ENCODE data around the gene SNUPN. TPM values are rescaled to one million over a fixed set of nuclear protein-coding genes. Genes with fewer than 3 reads are reported as not detected.
A peak's percentile ranks its signal among the peaks of the same experiment; 100 is the strongest.

SNUPN gene
- total RNA-seq, 1 experiment from 2014 or later: 26.0 TPM

DNA sequence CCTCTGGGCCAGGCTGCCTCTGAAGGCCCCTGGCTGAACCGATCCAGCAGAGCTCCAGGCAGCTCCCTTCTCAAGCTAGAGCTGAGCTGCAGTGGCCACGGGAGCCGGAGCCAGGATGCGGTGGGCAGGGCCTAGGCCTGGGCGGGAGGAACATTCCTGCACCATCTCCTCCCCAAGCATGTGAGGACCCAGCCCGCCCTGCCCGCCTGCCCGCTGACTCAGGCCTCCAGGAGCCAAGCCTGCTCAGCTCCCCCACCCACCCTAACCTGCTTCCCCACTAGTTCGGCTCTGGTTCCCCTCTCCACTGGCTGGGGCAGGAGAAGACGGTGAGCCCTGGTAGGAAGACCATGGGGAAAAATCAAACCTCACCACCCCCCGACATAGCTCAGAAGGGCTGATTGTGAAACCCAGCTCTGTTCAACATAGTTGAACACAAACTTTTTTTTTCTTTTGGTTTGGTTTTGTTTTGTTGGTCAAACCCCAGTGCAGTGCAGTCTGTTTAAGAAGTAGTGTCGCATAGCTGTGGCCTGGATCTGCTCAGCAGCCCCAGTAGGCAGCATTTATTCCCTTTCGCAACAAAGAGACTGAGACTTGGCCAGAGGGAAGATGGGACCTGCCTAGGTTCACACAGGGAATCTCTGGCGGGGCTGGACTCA is 35.7 kb upstream of the SNUPN start:
- Histone ChIP-seq H3K4me3 (no peak overlapping the region), H3K4me1 (replicated peaks) (peaks cover 24% of the 10 kb centered on the region)

DNA sequence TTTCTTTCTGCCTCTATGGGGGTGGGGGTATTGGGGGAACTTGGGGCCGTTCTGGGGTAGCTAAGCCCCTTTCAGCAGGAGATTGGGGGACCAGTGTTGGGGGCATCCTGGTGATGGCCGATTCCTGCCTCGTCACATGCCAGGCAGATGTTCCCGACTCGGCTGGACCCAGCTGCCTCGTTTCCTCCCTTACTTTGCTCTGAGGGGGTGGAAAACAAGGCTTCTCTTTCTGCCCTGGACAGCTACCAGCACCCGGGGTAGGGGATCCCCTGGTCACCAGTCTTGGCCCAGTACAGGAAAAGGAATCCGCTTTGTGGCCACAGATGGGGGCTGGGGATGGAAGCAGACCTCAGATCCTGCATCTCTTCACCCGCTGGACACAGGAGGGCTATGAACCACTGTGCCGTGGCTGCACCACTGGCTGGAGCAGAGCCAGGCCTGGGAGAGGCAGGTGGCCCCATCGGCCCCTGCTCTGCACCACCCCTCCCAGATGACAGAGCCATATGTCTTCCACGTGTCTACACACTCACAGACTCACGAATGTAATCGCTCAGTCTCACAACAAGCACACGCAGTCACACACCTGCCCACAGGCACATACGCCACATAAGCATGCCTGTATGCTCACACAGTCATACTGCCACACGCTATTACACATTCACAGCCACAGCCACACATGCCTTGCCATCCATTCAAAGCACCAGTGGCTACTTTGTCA is 34.6 kb upstream of the SNUPN start:
- no peak overlapping the region for H3K27ac ChIP-seq
- no peak for DNase-seq (ENCODE audit: low read depth in 1 of 2, low spot score in 2 of 2)
- H3K4me3 ChIP-seq: no peak overlapping the region
- peaks cover 21% of the 10 kb centered on the region for H3K4me1 ChIP-seq (replicated peaks)
- H3K36me3 ChIP-seq: peaks cover 20% of the 10 kb centered on the region
- no peaks in the 10 kb centered on the region for H3K27me3 ChIP-seq (replicated peaks)
- H3K9me3 ChIP-seq (replicated peaks): no peaks in the 10 kb centered on the region

More for the DNA sequence above, 35.7 kb upstream of the SNUPN start:
- peak; percentile 63 to 94 for DNase-seq (ENCODE audit: low read depth in 1 of 2, low spot score in 2 of 2)
- Histone ChIP-seq H3K27me3 (replicated peaks) (no peaks in the 10 kb centered on the region), H3K27ac (peak overlapping the region; percentile 82), H3K9me3 (replicated peaks) (no peaks in the 10 kb centered on the region), H3K36me3 (peaks cover 20% of the 10 kb centered on the region)

DNA sequence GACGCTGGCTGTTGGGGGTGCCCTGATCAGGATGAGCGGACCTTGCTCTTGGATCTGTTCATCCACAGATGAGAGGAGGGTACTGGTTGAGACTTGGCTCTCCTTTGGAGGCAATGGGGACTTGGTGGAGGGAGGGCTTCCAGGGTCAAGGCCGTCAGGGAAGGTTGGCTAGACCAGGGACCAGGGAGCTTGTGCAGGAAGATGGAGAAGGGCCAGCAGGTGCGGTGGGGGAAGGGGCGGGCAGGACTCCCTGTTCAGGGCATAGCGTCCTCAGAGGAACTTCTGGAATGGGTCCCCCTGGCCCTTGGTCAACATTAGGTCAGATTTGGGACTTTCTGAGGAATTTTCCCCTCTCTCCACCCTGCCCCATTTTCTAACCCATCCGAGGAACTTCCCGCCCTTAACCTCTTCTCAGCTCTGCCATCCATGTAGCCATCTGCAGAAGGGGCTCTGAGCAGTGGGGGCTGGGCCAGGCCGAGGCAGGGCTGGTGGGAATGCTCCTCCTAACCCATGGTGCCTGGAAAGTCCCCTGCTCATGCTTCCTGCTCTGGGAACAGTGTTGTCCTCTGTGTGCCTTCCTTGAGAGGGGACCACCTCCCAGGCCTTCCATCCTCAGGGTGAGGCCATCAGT is 33.7 kb upstream of the SNUPN start:
- DNase-seq (ENCODE audit: low read depth in 1 of 2, low spot score in 2 of 2): no peak
- no peak overlapping the region for H3K27ac ChIP-seq
- H3K9me3 ChIP-seq (replicated peaks): no peaks in the 10 kb centered on the region
- H3K36me3 ChIP-seq: peaks cover 20% of the 10 kb centered on the region
- peaks cover 21% of the 10 kb centered on the region for H3K4me1 ChIP-seq (replicated peaks)
- no peak overlapping the region for H3K4me3 ChIP-seq
- no peaks in the 10 kb centered on the region for H3K27me3 ChIP-seq (replicated peaks)

DNA sequence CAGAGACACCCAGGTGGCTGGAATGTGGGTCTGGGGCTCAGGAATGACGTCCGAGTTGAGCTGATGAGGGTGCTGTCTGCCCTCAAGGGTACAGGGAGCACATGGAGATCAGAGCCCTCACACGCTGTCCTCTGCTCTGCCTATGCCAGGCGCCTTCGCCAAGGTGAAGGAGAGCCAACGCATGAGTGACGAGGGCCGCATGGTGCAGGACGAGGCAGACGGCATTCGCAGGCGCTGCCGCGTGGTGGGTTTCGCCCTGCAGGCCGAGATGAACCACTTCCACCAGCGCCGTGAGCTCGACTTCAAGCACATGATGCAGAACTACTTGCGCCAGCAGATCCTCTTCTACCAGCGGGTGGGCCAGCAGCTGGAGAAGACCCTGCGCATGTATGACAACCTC is 31.3 kb upstream of the SNUPN start:
- Histone ChIP-seq H3K4me3 (no peak overlapping the region), H3K4me1 (replicated peaks) (peaks cover 18% of the 10 kb centered on the region), H3K27ac (no peak overlapping the region), H3K36me3 (peaks cover 36% of the 10 kb centered on the region), H3K9me3 (replicated peaks) (no peaks in the 10 kb centered on the region), H3K27me3 (replicated peaks) (no peaks in the 10 kb centered on the region)
- DNase-seq (ENCODE audit: low read depth in 1 of 2, low spot score in 2 of 2): no peak

DNA sequence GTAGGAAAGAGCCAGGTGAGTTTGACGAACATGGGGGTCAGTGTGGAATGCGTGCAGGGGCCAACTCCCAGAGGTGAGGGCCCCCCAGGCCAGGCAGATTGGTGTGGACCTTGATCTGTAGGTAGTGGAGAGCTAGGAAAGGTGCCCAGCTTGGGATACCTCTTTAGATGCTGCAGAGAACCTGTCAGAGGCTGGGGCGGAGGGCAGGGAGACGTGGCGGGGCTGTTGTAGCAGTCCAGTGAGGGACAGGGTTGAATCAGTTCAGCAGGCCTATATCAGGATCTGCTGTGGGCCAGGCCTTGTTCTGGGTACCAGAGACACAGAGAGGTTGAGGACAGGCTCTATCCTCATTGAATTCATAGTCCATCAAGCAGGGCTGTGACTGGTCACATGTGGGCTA is 30.8 kb upstream of the SNUPN start:
- H3K27me3 ChIP-seq (replicated peaks): no peaks in the 10 kb centered on the region
- DNase-seq (ENCODE audit: low read depth in 1 of 2, low spot score in 2 of 2): no peak
- H3K4me1 ChIP-seq (replicated peaks): peaks cover 18% of the 10 kb centered on the region
- H3K36me3 ChIP-seq: peaks cover 40% of the 10 kb centered on the region
- H3K4me3 ChIP-seq: no peak overlapping the region
- H3K9me3 ChIP-seq (replicated peaks): no peaks in the 10 kb centered on the region
- no peak overlapping the region for H3K27ac ChIP-seq

DNA sequence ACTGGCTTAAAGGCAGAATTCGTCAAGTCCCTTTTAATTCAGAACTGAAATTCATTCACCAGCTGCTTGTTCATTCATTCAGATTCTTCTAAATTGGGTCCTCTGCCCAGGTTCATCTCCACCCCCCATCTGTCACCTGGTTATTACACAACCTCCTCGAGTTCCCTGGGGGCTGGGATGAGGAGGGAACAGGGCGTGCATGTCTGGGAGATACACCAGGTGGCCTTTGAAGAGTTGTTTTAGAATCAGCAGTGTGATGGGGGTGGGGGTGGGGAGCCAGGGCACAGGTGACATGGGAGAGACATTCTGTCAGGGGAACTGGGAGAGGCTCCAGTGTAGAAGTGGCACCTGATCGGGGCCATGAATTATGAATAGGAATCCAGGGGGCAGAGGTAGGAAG is 30.4 kb upstream of the SNUPN start:
- Histone ChIP-seq H3K27me3 (replicated peaks) (no peaks in the 10 kb centered on the region), H3K9me3 (replicated peaks) (no peaks in the 10 kb centered on the region), H3K4me3 (no peak overlapping the region), H3K4me1 (replicated peaks) (peaks cover 18% of the 10 kb centered on the region), H3K27ac (no peak overlapping the region), H3K36me3 (peaks cover 44% of the 10 kb centered on the region)
- DNase-seq (ENCODE audit: low read depth in 1 of 2, low spot score in 2 of 2): no peak

DNA sequence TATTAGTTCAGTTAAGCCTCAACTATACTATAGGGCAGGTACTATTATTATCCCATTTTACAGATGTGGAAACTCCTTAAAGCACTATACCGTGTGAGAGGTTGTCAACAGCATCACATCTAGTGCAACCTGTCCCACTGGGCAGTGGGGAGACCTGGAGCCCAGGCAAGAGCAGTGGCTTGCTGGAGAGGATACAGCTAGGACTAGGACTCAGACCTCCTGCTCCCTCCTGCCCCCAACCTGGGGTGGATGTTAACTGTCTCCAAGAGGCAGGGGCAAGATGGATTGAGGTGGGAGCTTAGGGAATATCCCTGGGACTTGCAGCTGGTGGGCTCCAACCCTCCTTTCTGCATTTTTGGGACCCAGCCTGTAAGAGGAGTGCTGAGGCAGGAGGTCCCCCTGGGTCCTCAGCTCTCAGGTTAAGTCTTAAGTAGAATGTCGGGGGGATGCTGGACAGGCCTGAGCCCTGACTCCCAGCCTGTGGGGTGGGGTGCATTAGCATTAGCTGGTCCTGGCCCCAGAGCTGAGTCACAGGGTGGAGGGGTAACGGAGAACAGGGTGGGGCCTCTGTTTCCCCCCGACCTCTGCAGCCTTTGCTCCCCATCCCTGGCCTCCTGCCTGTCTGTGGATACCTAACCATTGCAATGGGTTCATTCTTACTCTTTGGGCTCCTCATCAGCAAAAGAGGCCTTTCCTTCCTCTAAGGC is 28.8 kb upstream of the SNUPN start:
- no peak for DNase-seq (ENCODE audit: low read depth in 1 of 2, low spot score in 2 of 2)
- Histone ChIP-seq H3K36me3 (peaks cover 52% of the 10 kb centered on the region), H3K27ac (no peak overlapping the region), H3K9me3 (replicated peaks) (no peaks in the 10 kb centered on the region), H3K4me3 (no peak overlapping the region), H3K27me3 (replicated peaks) (no peaks in the 10 kb centered on the region), H3K4me1 (replicated peaks) (peaks cover 24% of the 10 kb centered on the region)

DNA sequence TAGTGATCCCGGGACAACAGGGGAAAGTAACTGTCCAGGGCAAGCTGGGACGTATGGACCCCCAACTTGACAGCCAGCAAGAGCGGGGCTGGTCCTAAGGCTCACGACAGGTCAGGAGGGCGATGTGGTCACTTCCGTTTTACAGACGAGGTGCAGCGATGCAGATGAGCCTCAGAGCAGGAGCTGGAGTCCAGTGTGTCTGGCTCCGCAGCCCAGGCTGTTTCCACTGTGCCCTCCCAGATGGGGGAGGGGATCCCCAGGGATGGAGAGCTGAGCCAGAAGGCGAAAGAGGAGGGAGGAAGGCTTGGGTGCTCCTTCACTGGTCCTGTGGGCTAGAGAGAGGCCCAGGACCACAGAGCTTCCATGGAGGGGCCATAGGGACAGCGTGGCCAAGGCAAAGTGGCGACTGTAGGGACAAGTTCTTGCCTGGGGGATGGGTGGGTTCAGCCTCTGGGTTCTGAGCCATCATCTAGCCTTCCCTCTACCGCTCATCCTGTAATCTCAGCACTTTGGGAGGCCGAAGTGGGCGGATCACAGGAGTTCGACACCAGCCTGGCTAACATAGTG is 27.9 kb upstream of the SNUPN start:
- Histone ChIP-seq H3K9me3 (replicated peaks) (no peaks in the 10 kb centered on the region), H3K27ac (no peak overlapping the region), H3K4me3 (no peak overlapping the region), H3K36me3 (peaks cover 56% of the 10 kb centered on the region), H3K4me1 (replicated peaks) (peaks cover 33% of the 10 kb centered on the region), H3K27me3 (replicated peaks) (no peaks in the 10 kb centered on the region)
- no peak for DNase-seq (ENCODE audit: low read depth in 1 of 2, low spot score in 2 of 2)

DNA sequence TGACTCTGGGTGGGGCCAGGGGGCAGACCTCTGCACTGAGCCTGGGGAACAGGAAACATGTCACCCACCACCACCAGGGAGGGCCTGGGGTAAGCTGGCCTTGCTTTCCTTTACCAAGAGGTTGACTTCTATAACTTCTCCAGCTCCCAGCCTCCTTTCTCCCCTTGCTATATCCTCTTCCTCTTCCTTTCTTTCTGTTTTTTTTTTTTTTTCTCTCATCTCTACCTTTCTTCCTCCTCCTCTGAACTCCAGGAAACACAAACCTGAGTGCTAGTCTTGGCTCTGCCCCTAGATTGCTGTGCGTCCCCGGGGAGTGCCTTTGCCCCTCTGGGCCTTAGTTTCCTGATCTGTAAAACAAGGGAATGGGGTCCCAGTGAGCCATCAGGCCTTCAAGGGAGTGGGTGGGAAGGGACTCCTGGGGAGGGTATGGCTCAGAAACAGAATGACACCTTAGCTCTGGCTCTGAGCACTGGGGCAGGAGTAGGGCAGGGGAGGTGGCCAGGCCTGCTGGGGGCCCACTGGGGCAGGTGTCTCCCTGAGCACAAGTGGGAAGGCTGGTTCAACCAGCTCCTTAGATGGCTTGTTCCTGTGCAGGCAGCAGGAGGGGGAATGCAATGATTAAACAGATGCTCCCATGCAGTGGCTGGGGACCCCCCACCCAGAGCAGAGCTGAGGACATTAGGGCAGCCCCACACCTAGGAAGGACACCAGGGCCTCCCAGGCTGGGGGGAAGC is 26.5 kb upstream of the SNUPN start:
- no peak for DNase-seq (ENCODE audit: low read depth in 1 of 2, low spot score in 2 of 2)
- Histone ChIP-seq H3K4me3 (no peak overlapping the region), H3K9me3 (replicated peaks) (no peaks in the 10 kb centered on the region), H3K4me1 (replicated peaks) (peaks cover 36% of the 10 kb centered on the region), H3K27me3 (replicated peaks) (no peaks in the 10 kb centered on the region), H3K36me3 (peaks cover 50% of the 10 kb centered on the region), H3K27ac (no peak overlapping the region)

DNA sequence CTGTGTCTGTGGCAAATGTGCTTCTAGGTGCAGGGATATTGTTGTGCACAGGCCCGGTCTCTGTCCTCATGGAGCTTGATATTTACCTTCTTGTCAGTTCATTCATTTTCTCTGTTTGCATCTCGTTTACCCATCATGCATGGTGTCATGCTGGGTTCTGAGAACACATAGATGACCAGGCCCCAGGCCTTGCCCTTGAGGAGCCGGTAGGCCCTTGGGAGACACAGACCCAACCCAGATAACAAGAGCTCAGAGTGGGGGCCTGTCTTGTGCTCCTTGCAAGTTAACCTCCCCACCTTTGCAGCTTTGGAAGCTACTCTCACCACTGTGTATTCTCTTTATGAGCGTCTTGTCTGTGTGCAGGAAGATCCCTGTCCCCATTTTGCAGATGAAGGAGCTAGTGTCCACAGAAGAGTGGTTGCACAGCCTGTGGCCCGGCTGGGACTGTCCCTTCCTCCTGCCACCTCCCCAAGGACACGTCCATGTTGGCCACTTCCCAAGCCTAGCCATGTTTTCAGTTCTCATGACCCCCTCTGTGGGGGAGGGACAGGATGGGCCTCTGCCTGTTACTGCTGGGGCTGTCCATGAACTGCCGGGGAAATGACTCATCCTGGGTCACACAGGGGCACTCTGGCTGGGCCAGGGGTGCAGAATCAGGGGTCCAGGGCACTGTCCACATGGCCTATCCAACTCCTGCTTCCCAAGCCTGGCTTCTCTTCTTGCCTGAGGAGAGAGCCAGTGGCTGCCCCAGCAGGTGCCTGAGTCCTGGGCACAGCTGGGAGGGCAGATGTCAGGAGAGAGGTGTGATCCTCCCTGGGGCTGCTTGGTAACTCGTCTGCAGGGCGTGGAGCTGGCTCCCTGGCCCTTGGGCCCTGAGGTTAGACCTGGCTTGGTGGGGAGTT is 25.6 kb upstream of the SNUPN start:
- no peak overlapping the region for H3K27ac ChIP-seq
- peaks cover 44% of the 10 kb centered on the region for H3K4me1 ChIP-seq (replicated peaks)

DNA sequence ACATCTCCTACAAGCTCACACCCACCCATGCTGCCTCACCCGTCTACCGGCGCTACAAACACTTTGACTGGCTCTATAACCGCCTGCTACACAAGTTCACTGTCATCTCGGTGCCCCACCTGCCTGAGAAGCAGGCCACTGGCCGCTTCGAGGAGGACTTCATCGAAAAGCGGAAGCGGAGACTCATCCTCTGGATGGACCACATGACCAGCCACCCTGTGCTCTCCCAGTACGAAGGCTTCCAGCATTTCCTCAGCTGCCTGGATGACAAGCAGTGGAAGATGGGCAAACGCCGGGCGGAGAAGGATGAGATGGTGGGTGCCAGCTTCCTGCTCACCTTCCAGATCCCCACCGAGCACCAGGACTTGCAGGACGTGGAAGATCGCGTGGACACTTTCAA is 24.3 kb upstream of the SNUPN start:
- Histone ChIP-seq H3K36me3 (peaks cover 46% of the 10 kb centered on the region), H3K27ac (no peak overlapping the region), H3K9me3 (replicated peaks) (no peaks in the 10 kb centered on the region), H3K4me1 (replicated peaks) (peaks cover 44% of the 10 kb centered on the region), H3K4me3 (no peak overlapping the region), H3K27me3 (replicated peaks) (no peaks in the 10 kb centered on the region)
- DNase-seq (ENCODE audit: low read depth in 1 of 2, low spot score in 2 of 2): no peak

More for the DNA sequence above, 25.6 kb upstream of the SNUPN start:
- Histone ChIP-seq H3K9me3 (replicated peaks) (no peaks in the 10 kb centered on the region), H3K27me3 (replicated peaks) (no peaks in the 10 kb centered on the region), H3K4me3 (no peak overlapping the region), H3K36me3 (peaks cover 46% of the 10 kb centered on the region)
- DNase-seq (ENCODE audit: low read depth in 1 of 2, low spot score in 2 of 2): no peak

DNA sequence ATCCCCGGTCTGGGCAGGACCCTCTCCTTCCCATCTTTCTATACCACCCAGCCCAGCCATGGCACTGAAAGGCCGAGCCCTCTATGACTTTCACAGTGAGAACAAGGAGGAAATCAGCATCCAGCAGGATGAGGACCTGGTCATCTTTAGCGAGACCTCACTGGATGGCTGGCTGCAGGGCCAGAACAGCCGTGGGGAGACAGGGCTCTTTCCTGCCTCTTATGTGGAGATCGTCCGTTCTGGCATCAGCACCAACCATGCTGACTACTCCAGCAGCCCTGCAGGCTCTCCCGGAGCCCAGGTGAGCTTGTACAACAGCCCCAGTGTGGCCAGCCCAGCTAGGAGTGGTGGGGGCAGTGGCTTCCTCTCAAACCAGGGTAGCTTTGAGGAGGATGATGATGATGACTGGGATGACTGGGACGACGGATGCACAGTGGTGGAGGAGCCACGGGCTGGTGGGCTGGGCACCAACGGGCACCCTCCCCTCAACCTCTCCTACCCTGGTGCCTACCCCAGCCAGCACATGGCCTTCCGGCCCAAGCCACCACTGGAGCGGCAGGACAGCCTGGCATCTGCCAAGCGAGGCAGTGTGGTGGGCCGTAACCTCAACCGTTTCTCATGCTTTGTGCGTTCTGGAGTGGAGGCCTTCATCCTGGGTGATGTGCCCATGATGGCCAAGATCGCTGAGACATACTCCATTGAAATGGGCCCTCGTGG is 23.7 kb upstream of the SNUPN start:
- peak overlapping the region; percentile 88 for H3K4me3 ChIP-seq
- no peaks in the 10 kb centered on the region for H3K27me3 ChIP-seq (replicated peaks)
- no peak for DNase-seq (ENCODE audit: low read depth in 1 of 2, low spot score in 2 of 2)
- no peaks in the 10 kb centered on the region for H3K9me3 ChIP-seq (replicated peaks)
- peaks cover 46% of the 10 kb centered on the region for H3K36me3 ChIP-seq
- H3K27ac ChIP-seq: 0 out of 2 replicates have a peak overlapping the region, but pooled peaks have one; percentile 49
- H3K4me1 ChIP-seq (replicated peaks): peaks cover 44% of the 10 kb centered on the region
